Measurements from ENCODE around the gene MYH7B.

Gene MYH7B

GRCh38 chr20:34977365-34978091 is 21.9 kb downstream of the MYH7B start:
- CTCF ChIA-PET = no interaction called here
- POLR2A ChIA-PET = no interaction called here
- TF ChIP-seq, protein P1, sequence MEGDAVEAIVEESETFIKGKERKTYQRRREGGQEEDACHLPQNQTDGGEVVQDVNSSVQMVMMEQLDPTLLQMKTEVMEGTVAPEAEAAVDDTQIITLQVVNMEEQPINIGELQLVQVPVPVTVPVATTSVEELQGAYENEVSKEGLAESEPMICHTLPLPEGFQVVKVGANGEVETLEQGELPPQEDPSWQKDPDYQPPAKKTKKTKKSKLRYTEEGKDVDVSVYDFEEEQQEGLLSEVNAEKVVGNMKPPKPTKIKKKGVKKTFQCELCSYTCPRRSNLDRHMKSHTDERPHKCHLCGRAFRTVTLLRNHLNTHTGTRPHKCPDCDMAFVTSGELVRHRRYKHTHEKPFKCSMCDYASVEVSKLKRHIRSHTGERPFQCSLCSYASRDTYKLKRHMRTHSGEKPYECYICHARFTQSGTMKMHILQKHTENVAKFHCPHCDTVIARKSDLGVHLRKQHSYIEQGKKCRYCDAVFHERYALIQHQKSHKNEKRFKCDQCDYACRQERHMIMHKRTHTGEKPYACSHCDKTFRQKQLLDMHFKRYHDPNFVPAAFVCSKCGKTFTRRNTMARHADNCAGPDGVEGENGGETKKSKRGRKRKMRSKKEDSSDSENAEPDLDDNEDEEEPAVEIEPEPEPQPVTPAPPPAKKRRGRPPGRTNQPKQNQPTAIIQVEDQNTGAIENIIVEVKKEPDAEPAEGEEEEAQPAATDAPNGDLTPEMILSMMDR (IDR thresholded peaks at IDR 0.05; ENCODE audit: control extremely low read depth, extremely low read depth, low read depth, missing control alignments) = no peak
- no peak for DNase-seq (ENCODE audit: extremely low spot score)

DNA sequence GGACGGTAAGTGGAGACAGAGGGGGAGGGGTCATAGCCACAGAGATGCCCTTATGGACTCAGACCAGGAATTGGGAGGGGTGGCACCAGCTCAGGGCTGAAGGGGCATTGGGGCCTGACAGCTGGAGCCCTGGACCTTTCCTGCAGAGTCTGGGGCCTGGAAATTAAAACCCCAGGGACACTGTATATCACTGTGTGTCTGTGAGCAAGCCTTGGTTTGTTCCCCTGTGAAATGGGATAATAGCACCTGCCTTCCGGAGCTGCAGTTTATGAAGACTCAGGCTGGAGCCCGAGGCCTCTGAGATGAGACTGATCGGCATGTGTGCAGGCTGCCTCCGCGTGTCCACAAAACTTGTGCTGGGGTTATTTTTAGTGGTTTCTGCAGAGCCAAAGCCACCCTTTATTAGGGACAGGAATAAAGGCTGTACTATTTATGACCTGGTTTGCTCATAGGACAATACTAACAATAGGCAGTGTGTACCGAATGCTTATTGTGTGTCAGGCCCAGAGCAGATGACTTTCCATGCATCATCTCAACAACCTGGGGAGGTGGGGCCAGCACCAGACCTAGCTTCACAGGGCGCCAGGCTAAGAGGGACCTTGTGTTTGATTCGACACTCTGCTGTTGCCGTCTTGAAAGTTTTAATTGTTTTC is 22.6 kb downstream of the MYH7B start:
- DNase-seq (ENCODE audit: extremely low spot score) = no peak
- CTCF ChIA-PET = no interaction called here
- TF ChIP-seq, protein P1 (IDR thresholded peaks at IDR 0.05; ENCODE audit: control extremely low read depth, extremely low read depth, low read depth, missing control alignments) = no peak
- POLR2A ChIA-PET = no interaction called here

GRCh38 chr20:34979366-34980153 is 23.9 kb downstream of the MYH7B start:
- TF ChIP-seq, protein P1 (IDR thresholded peaks at IDR 0.05; ENCODE audit: control extremely low read depth, extremely low read depth, low read depth, missing control alignments) = no peak
- POLR2A ChIA-PET = no interaction called here
- CTCF ChIA-PET = interaction anchor here (1.0 kb wide), 1 partner anchor 14 kb away, joined by 3 read pairs; no protein-coding TSS in a partner anchor
- no peak for DNase-seq (ENCODE audit: extremely low spot score)

DNA sequence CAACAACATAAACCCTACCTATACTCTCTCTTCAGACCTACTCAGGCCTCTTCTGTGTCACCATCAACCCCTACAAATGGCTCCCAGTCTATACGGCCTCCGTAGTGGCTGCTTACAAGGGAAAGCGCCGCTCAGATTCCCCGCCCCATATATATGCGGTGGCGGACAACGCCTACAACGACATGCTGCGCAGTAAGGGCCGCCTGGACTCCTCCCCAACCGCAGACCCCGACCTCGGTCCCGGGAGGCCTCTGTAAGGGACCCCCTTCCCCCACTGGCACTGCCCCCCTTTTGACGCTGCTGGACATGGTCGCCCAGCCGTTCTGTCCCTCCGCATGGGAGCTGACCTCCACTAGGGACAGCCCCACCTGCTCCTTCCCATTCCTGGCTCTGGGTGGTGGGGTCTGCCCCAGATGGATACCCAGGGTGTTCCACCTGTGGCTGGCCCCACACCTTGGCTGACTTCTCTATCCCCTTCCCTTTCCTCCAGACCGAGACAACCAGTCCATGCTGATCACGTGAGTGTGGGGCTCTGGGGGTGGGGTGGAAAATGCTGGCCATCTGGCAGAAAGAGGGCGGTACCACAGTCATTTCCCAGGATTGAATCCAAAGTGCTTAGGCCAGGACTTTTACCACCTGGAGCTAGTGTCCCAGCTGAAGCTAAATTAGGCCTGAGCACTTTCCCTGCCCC is 25.0 kb downstream of the MYH7B start:
- no peak for DNase-seq (ENCODE audit: extremely low spot score)
- CTCF ChIA-PET = interaction anchor here (1.0 kb wide), 1 partner anchor 13 kb away, joined by 3 read pairs; no protein-coding TSS in a partner anchor

DNA sequence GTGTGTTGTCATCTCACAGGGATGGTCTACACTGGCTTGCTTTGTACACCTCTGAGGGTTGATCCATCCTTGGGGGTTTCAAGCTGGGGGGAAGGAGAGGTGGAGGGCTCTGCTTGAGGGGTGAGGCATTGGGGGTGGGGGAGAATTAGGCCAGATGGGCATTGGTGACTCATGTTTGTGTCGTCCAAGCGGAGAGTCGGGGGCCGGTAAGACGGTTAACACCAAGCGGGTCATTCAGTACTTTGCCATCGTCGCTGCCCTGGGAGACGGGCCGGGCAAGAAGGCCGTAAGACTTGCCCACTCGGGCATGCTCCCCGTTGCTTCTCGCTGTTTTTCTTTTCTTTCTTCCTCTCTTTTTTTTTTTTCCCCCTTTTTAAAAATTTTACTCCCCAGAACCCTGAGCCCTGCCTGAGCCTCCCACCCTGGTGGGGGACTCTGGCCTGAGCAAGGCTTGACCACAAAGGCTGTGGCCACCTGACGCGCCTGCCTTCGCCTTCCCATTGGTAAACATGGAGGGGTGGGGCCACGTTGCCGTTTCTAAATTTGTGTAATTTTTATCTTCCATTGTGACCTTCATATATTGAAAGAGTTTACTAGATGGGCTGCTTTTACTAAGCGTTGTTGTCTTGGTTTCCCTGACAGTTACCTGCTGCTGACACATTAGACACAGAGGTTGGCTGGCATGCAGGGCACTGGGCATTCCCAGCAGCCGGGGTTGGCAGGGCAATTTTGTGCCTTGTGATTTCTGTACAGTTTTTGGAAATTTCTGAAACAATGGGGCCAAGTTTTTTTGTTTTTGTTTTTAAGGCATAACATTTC is 26.8 kb downstream of the MYH7B start:
- TF ChIP-seq, protein P1 (IDR thresholded peaks at IDR 0.05; ENCODE audit: control extremely low read depth, extremely low read depth, low read depth, missing control alignments) = no peak
- ChIA-PET CTCF (no interaction called here), POLR2A (no interaction called here)
- DNase-seq (ENCODE audit: extremely low spot score) = no peak

More for the DNA sequence above, 25.0 kb downstream of the MYH7B start:
- TF ChIP-seq, protein P1 (IDR thresholded peaks at IDR 0.05; ENCODE audit: control extremely low read depth, extremely low read depth, low read depth, missing control alignments) = no peak
- POLR2A ChIA-PET = no interaction called here
